Mammary epithelial cell (primary cell): ENCODE measurements around the gene SAPCD1.

Experiments
- EZH2 ChIP-seq: IDR thresholded peaks from 2 replicates; pipeline ENCODE4 v1.6.1; 2012; ENCODE audit warnings: low read length, inconsistent platforms, borderline replicate concordance
- TF ChIP-seq, protein P1 (sequence below), 2 donors: IDR thresholded peaks in 1 of 2; conservative IDR thresholded peaks in 1 of 2; 2 replicates each; pipeline ENCODE4 v1.5.1; 2011 to 2012; ENCODE audit warnings: inconsistent platforms in 2 of 2, low read length in 2 of 2, mild to moderate bottlenecking in 2 of 2, control low read depth in 1 of 2, low read depth in 1 of 2; ENCODE audit not compliant: insufficient read depth in 1 of 2; ENCODE audit errors: extremely low read depth in 1 of 2

DNA sequence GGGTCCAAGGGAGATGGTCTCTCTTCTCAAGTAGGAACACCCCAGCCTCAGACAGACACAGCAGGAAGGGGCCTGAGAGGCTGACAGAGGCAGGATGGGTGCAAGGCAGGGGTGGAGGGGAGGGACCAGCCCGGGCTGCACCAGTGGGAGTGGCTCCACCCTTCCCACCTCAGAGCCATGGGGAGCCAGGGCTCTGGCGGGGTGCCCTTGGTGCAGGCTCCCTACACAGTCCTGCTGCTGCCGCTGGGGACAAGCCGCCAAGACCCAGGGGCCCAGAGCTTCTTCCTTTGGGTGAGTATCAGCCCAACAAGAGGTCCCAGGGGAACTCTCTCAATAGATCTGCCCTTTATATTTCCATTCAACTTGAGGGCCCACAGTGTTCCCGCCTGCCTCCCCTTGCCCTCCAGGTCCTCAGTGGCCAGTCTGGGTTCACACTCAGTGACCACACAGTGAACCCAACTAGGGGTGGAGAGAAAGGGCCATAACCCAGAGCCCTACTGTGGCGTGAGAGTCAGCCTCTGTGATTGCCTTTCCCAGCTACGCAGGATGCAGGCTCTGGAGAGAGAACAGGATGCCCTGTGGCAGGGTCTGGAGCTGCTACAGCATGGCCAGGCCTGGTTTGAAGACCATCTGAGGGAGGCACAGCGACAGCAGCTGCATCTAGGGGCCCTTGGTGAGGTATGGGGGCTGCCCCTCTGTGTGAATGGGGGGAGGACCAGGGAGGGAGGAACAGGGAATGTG, 592 bp downstream of the SAPCD1 start:
- TF ChIP-seq, protein P1, sequence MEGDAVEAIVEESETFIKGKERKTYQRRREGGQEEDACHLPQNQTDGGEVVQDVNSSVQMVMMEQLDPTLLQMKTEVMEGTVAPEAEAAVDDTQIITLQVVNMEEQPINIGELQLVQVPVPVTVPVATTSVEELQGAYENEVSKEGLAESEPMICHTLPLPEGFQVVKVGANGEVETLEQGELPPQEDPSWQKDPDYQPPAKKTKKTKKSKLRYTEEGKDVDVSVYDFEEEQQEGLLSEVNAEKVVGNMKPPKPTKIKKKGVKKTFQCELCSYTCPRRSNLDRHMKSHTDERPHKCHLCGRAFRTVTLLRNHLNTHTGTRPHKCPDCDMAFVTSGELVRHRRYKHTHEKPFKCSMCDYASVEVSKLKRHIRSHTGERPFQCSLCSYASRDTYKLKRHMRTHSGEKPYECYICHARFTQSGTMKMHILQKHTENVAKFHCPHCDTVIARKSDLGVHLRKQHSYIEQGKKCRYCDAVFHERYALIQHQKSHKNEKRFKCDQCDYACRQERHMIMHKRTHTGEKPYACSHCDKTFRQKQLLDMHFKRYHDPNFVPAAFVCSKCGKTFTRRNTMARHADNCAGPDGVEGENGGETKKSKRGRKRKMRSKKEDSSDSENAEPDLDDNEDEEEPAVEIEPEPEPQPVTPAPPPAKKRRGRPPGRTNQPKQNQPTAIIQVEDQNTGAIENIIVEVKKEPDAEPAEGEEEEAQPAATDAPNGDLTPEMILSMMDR (conservative IDR thresholded peaks at IDR 0.05 in 1 of 2, IDR thresholded peaks at IDR 0.05 in 1 of 2; ENCODE audit: extremely low read depth in 1 of 2, insufficient read depth in 1 of 2, low read depth in 1 of 2, low read length in 2 of 2): no peak
- no peak for TF ChIP-seq EZH2
